ENCODE data around the gene RSBN1.

The RSBN1 gene

GRCh38 chr1:113793878-113794834 is 18.1 kb downstream of the RSBN1 start:
- no peak for TF ChIP-seq CTCF (IDR thresholded peaks at IDR 0.05; ENCODE audit: borderline replicate concordance, control extremely low read depth, extremely low read depth, insufficient read depth, missing control alignments)
- no peak for DNase-seq (ENCODE audit: low spot score)
- in situ Hi-C loops (cut with MboI; ENCODE audit: low sequenced_read_pairs, unreplicated experiment): no loop called here

- in situ Hi-C loops (cut with MboI; ENCODE audit: low sequenced_read_pairs, unreplicated experiment): no loop called here
- no peak for TF ChIP-seq CTCF (IDR thresholded peaks at IDR 0.05; ENCODE audit: borderline replicate concordance, control extremely low read depth, extremely low read depth, insufficient read depth, missing control alignments)
- no peak for DNase-seq (ENCODE audit: low spot score)
These were observed 19.3 kb downstream of the RSBN1 start for GRCh38 chr1:113792986-113793385.

GRCh38 chr1:113792471-113792870 is 19.8 kb downstream of the RSBN1 start:
- no peak for TF ChIP-seq CTCF (IDR thresholded peaks at IDR 0.05; ENCODE audit: borderline replicate concordance, control extremely low read depth, extremely low read depth, insufficient read depth, missing control alignments)
- DNase-seq (ENCODE audit: low spot score): no peak
- in situ Hi-C loops (cut with MboI; ENCODE audit: low sequenced_read_pairs, unreplicated experiment): no loop called here

GRCh38 chr1:113788802-113789201 is 23.5 kb downstream of the RSBN1 start:
- no peak for DNase-seq (ENCODE audit: low spot score)
- in situ Hi-C loops (cut with MboI; ENCODE audit: low sequenced_read_pairs, unreplicated experiment): no loop called here
- TF ChIP-seq CTCF (IDR thresholded peaks at IDR 0.05; ENCODE audit: borderline replicate concordance, control extremely low read depth, extremely low read depth, insufficient read depth, missing control alignments): no peak

GRCh38 chr1:113787663-113788062 is 24.6 kb downstream of the RSBN1 start:
- no peak for TF ChIP-seq CTCF (IDR thresholded peaks at IDR 0.05; ENCODE audit: borderline replicate concordance, control extremely low read depth, extremely low read depth, insufficient read depth, missing control alignments)
- in situ Hi-C loops (cut with MboI; ENCODE audit: low sequenced_read_pairs, unreplicated experiment): no loop called here
- no peak for DNase-seq (ENCODE audit: low spot score)

- in situ Hi-C loops (cut with MboI; ENCODE audit: low sequenced_read_pairs, unreplicated experiment): no loop called here
- no peak for TF ChIP-seq CTCF (IDR thresholded peaks at IDR 0.05; ENCODE audit: borderline replicate concordance, control extremely low read depth, extremely low read depth, insufficient read depth, missing control alignments)
- DNase-seq (ENCODE audit: low spot score): no peak
These were observed 26.2 kb downstream of the RSBN1 start for GRCh38 chr1:113786069-113786468.

Data from GM13976 (cell line).